Measurements from ENCODE around the gene GALNT18.

The GALNT18 gene

DNA sequence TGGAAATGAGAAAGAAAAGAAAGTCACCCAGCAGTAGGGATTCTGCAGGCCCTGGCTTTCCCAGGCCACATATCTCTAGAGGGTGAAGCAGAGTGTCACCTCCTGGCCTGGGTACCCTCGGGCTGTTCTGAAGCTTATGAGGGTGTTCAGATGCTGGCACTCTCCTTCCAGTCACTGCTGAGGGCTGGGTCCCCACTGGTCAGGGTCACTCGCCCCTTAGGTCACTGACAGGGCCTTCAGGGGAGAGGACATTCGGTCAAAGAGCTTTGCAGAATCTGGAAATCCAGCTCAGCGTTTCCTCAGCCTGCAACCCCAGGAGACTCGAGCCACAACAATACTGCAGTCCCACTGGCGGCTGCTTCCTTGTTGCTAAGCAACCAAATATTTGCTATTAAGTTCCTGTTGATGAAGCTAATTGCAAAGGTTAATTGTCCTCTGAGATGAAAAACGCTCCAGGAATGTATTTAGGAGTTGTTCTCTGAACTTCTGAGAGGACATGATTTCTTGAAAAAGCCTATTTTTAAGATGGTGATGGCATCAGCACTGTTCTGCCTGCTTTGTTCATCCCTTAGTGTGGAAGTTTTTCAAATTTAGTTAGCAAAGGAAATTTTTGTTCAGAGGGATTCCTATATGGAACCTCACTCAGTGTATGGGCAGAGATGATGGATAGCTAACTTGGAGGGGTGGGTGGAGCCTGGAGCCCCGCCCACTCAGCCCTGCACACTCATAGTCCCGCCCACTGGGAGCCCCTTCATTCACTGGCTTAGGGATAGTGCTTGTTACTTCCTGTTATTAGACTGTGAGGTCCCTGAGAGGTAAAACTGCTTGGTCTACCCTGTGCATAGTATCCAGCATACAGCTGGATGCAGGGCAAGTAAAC, 378.0 kb downstream of the GALNT18 start:
- Histone ChIP-seq H3K36me3 (replicated peaks; ENCODE audit: insufficient read depth, low read length) (no peaks in the 10 kb centered on the region), H3K4me3 (ENCODE audit: low read length) (no peak overlapping the region), H3F3A (ENCODE audit: insufficient read depth, low read length) (no peaks in the 10 kb centered on the region), H3K27ac (ENCODE audit: low read length) (no peak overlapping the region), H3K9me2 (replicated peaks; ENCODE audit: insufficient read depth, low read length) (no peaks in the 10 kb centered on the region), H4K20me1 (ENCODE audit: insufficient read depth, low read length) (no peaks in the 10 kb centered on the region), H3K4me2 (ENCODE audit: low read depth, low read length) (no peak overlapping the region), H3K4me1 (ENCODE audit: low read length) (no peaks in the 10 kb centered on the region), H3K79me2 (ENCODE audit: low read length) (no peaks in the 10 kb centered on the region), H3K9me3 (replicated peaks; ENCODE audit: insufficient read depth, low read length) (no peaks in the 10 kb centered on the region), H2AFZ (ENCODE audit: low read length) (no peak overlapping the region), H3K27me3 (replicated peaks; ENCODE audit: insufficient read depth, low read length) (no peaks in the 10 kb centered on the region), H3K9ac (ENCODE audit: low read length) (no peak overlapping the region)
- TF ChIP-seq EZH2phosphoT487 (IDR thresholded peaks at IDR 0.05; ENCODE audit: low read length) (no peak), EZH2 (optimal IDR thresholded peaks at IDR 0.05; ENCODE audit: low read depth, low read length) (no peak)
- TF ChIP-seq, protein P1, sequence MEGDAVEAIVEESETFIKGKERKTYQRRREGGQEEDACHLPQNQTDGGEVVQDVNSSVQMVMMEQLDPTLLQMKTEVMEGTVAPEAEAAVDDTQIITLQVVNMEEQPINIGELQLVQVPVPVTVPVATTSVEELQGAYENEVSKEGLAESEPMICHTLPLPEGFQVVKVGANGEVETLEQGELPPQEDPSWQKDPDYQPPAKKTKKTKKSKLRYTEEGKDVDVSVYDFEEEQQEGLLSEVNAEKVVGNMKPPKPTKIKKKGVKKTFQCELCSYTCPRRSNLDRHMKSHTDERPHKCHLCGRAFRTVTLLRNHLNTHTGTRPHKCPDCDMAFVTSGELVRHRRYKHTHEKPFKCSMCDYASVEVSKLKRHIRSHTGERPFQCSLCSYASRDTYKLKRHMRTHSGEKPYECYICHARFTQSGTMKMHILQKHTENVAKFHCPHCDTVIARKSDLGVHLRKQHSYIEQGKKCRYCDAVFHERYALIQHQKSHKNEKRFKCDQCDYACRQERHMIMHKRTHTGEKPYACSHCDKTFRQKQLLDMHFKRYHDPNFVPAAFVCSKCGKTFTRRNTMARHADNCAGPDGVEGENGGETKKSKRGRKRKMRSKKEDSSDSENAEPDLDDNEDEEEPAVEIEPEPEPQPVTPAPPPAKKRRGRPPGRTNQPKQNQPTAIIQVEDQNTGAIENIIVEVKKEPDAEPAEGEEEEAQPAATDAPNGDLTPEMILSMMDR (IDR thresholded peaks at IDR 0.05; ENCODE audit: low read length), result no peak
- no peak for DNase-seq

DNA sequence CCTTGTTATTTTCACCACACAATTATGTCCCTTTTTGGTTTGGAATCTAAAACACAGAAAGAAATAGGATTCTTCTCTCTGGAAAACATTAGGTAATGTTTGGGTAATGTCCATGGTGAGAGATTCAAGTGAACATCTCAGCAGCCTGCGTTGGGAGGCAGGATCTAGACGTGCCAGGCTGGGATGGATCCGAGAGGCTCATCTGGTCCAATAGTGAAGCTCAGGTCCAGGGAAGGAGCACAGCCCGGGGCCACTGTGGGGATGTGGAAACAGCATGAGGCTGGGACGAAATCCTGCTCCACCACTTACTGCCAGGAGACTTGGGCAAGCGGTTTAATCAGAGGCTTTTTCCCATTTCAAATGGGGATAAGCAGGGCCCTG, 378.6 kb downstream of the GALNT18 start:
- no peaks in the 10 kb centered on the region for H3F3A ChIP-seq (ENCODE audit: insufficient read depth, low read length)
- no peak overlapping the region for H3K9ac ChIP-seq (ENCODE audit: low read length)
- TF ChIP-seq, protein P1 (IDR thresholded peaks at IDR 0.05; ENCODE audit: low read length), result no peak
- no peak for TF ChIP-seq EZH2phosphoT487 (IDR thresholded peaks at IDR 0.05; ENCODE audit: low read length)
- no peak for TF ChIP-seq EZH2 (optimal IDR thresholded peaks at IDR 0.05; ENCODE audit: low read depth, low read length)
- DNase-seq, result no peak
- H3K9me3 ChIP-seq (replicated peaks; ENCODE audit: insufficient read depth, low read length), result no peaks in the 10 kb centered on the region
- H3K4me3 ChIP-seq (ENCODE audit: low read length), result no peak overlapping the region
- H3K27ac ChIP-seq (ENCODE audit: low read length), result no peak overlapping the region
- no peak overlapping the region for H2AFZ ChIP-seq (ENCODE audit: low read length)
- H3K79me2 ChIP-seq (ENCODE audit: low read length), result no peaks in the 10 kb centered on the region
- no peaks in the 10 kb centered on the region for H4K20me1 ChIP-seq (ENCODE audit: insufficient read depth, low read length)
- no peaks in the 10 kb centered on the region for H3K36me3 ChIP-seq (replicated peaks; ENCODE audit: insufficient read depth, low read length)
- H3K4me1 ChIP-seq (ENCODE audit: low read length), result no peaks in the 10 kb centered on the region
- no peaks in the 10 kb centered on the region for H3K27me3 ChIP-seq (replicated peaks; ENCODE audit: insufficient read depth, low read length)
- H3K4me2 ChIP-seq (ENCODE audit: low read depth, low read length), result no peak overlapping the region
- H3K9me2 ChIP-seq (replicated peaks; ENCODE audit: insufficient read depth, low read length), result no peaks in the 10 kb centered on the region

DNA sequence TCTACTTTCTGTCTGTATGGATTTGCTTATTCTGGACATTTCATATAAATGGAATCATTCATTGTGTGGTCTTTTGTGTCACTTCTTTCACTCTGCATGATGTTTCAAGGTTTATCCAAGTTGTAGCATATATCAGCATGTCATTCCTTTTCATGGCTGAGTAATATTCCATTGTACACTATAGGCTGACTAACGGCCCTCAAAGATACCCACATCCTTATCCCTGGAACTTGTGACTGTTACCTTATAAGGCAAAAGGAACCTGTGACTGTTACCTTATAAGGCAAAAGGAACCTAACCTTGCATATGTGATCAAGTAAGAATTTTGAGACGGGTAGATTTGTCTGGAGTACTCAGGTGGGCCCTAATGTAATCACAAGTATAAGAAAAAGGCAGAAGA, 380.5 kb downstream of the GALNT18 start:
- H4K20me1 ChIP-seq (ENCODE audit: insufficient read depth, low read length), result no peaks in the 10 kb centered on the region
- H3K36me3 ChIP-seq (replicated peaks; ENCODE audit: insufficient read depth, low read length), result no peaks in the 10 kb centered on the region
- no peaks in the 10 kb centered on the region for H3K4me1 ChIP-seq (ENCODE audit: low read length)
- DNase-seq, result no peak
- no peak overlapping the region for H3K4me2 ChIP-seq (ENCODE audit: low read depth, low read length)
- no peak overlapping the region for H3K4me3 ChIP-seq (ENCODE audit: low read length)
- H3F3A ChIP-seq (ENCODE audit: insufficient read depth, low read length), result no peaks in the 10 kb centered on the region
- no peaks in the 10 kb centered on the region for H3K79me2 ChIP-seq (ENCODE audit: low read length)
- no peaks in the 10 kb centered on the region for H3K9me2 ChIP-seq (replicated peaks; ENCODE audit: insufficient read depth, low read length)
- H3K9ac ChIP-seq (ENCODE audit: low read length), result no peak overlapping the region
- H3K27me3 ChIP-seq (replicated peaks; ENCODE audit: insufficient read depth, low read length), result no peaks in the 10 kb centered on the region
- H3K27ac ChIP-seq (ENCODE audit: low read length), result no peak overlapping the region
- H2AFZ ChIP-seq (ENCODE audit: low read length), result no peak overlapping the region
- TF ChIP-seq, protein P1 (IDR thresholded peaks at IDR 0.05; ENCODE audit: low read length), result no peak
- TF ChIP-seq EZH2phosphoT487 (IDR thresholded peaks at IDR 0.05; ENCODE audit: low read length) (no peak), EZH2 (optimal IDR thresholded peaks at IDR 0.05; ENCODE audit: low read depth, low read length) (no peak)
- no peaks in the 10 kb centered on the region for H3K9me3 ChIP-seq (replicated peaks; ENCODE audit: insufficient read depth, low read length)
